CD4-positive, alpha-beta T cell treated with Interleukin-1 beta for 1 hour (primary cell): ENCODE results near the gene RPN1.
"Not testable (repeated sequence)": the region's sequence is repeated elsewhere in the genome, so short reads cannot be mapped to it uniquely, and the experiment has no call there.

ENCODE experiments used
- DNase-seq, 2 donors: peaks; one replicate each; pipeline ENCODE4 v3.0.0-alpha.2; 2020 to 2022

RPN1 gene

GRCh38 chr3:128607710-128608048, 42.9 kb downstream of the RPN1 start:
- no peak for DNase-seq

- DNase-seq, result no peak
These were observed 44.5 kb downstream of the RPN1 start for GRCh38 chr3:128606094-128606493.

- DNase-seq, result no peak
These were observed 45.2 kb downstream of the RPN1 start for GRCh38 chr3:128605091-128606046.

- DNase-seq, result peak in 1 of 2 donors; percentile 19
These were observed 46.5 kb downstream of the RPN1 start for GRCh38 chr3:128603811-128604775.

GRCh38 chr3:128603313-128603712, 47.3 kb downstream of the RPN1 start:
- no peak for DNase-seq

GRCh38 chr3:128598884-128599664, 51.5 kb downstream of the RPN1 start:
- no peak for DNase-seq

- no peak for DNase-seq
These were observed 52.7 kb downstream of the RPN1 start for GRCh38 chr3:128597900-128598299.

GRCh38 chr3:128592864-128593263, 57.8 kb downstream of the RPN1 start:
- DNase-seq, result no peak

- DNase-seq, result peak in 1 of 2 donors; percentile 54
These were observed 58.7 kb downstream of the RPN1 start for GRCh38 chr3:128591738-128592426.

GRCh38 chr3:128590948-128591347, 59.7 kb downstream of the RPN1 start:
- no peak for DNase-seq

GRCh38 chr3:128589985-128590384, 60.6 kb downstream of the RPN1 start:
- not testable (repeated sequence) for DNase-seq

GRCh38 chr3:128588147-128588546, 62.5 kb downstream of the RPN1 start:
- DNase-seq, result no peak

GRCh38 chr3:128587391-128587790, 63.2 kb downstream of the RPN1 start:
- no peak for DNase-seq

- DNase-seq, result not testable (repeated sequence)
These were observed 63.7 kb downstream of the RPN1 start for GRCh38 chr3:128586932-128587331.

- not testable (repeated sequence) for DNase-seq
These were observed 64.2 kb downstream of the RPN1 start for GRCh38 chr3:128586391-128586790.

- DNase-seq, result no peak
These were observed 64.6 kb downstream of the RPN1 start for GRCh38 chr3:128585974-128586373.

GRCh38 chr3:128585189-128585588, 65.4 kb downstream of the RPN1 start:
- DNase-seq, result no peak

GRCh38 chr3:128584412-128585020, 66.1 kb downstream of the RPN1 start:
- DNase-seq, result peak; percentile 18 to 36

GRCh38 chr3:128581566-128581965, 69.1 kb downstream of the RPN1 start:
- no peak for DNase-seq

- DNase-seq, result no peak
These were observed 70.7 kb downstream of the RPN1 start for GRCh38 chr3:128579927-128580326.

- DNase-seq, result no peak
These were observed 72.3 kb downstream of the RPN1 start for GRCh38 chr3:128578346-128578745.

- DNase-seq, result no peak
These were observed 72.9 kb downstream of the RPN1 start for GRCh38 chr3:128577711-128578110.
